IPS-18a (cell line): Measurements from ENCODE around the gene CKS1B.

Experiments
- H3K27ac ChIP-seq: one replicate; pipeline ENCODE4 v1.5.1; 2013; ENCODE audit warnings: low read length
- H3K27me3 ChIP-seq: one replicate; pipeline ENCODE4 v1.6.1; 2013; ENCODE audit warnings: mild to moderate bottlenecking, low read length; ENCODE audit not compliant: control insufficient read depth, insufficient read depth
- H3K36me3 ChIP-seq: one replicate; pipeline ENCODE4 v1.6.1; 2013; ENCODE audit warnings: low read depth, low read length; ENCODE audit not compliant: control insufficient read depth
- H3K4me1 ChIP-seq: one replicate; pipeline ENCODE4 v1.6.1; 2013; ENCODE audit warnings: low read depth, low read length; ENCODE audit not compliant: control insufficient read depth
- H3K4me3 ChIP-seq: one replicate; pipeline ENCODE4 v1.5.1; 2013; ENCODE audit warnings: low read length
- H3K9ac ChIP-seq: one replicate; pipeline ENCODE4 v1.6.1; 2013; ENCODE audit warnings: mild to moderate bottlenecking, low read length, moderate library complexity
- H3K9me3 ChIP-seq: one replicate; pipeline ENCODE4 v1.6.1; 2013; ENCODE audit warnings: low read depth, low read length; ENCODE audit not compliant: control insufficient read depth

The CKS1B gene

GRCh38 chr1:154951901-154952657 is 22.4 kb upstream of the CKS1B start:
- no peaks in the 10 kb centered on the region for H3K9me3 ChIP-seq
- H3K4me3 ChIP-seq: no peak overlapping the region
- H3K36me3 ChIP-seq: peaks cover 3% of the 10 kb centered on the region
- H3K27ac ChIP-seq: no peak overlapping the region
- no peak overlapping the region for H3K9ac ChIP-seq
- no peaks in the 10 kb centered on the region for H3K27me3 ChIP-seq
- peaks cover 22% of the 10 kb centered on the region for H3K4me1 ChIP-seq

GRCh38 chr1:154952664-154953063 is 21.8 kb upstream of the CKS1B start:
- H3K4me1 ChIP-seq: peaks cover 23% of the 10 kb centered on the region
- no peaks in the 10 kb centered on the region for H3K9me3 ChIP-seq
- H3K4me3 ChIP-seq: no peak overlapping the region
- H3K9ac ChIP-seq: no peak overlapping the region
- no peak overlapping the region for H3K27ac ChIP-seq
- H3K36me3 ChIP-seq: peaks cover 3% of the 10 kb centered on the region
- H3K27me3 ChIP-seq: no peaks in the 10 kb centered on the region

- Histone ChIP-seq H3K36me3 (peaks cover 6% of the 10 kb centered on the region), H3K4me3 (no peak overlapping the region), H3K9ac (no peak overlapping the region), H3K27ac (no peak overlapping the region), H3K4me1 (peaks cover 23% of the 10 kb centered on the region), H3K9me3 (no peaks in the 10 kb centered on the region), H3K27me3 (no peaks in the 10 kb centered on the region)
These were observed 20.9 kb upstream of the CKS1B start for GRCh38 chr1:154953611-154954038.

- Histone ChIP-seq H3K27me3 (no peaks in the 10 kb centered on the region), H3K36me3 (peaks cover 9% of the 10 kb centered on the region), H3K9me3 (no peaks in the 10 kb centered on the region), H3K4me1 (peaks cover 23% of the 10 kb centered on the region), H3K9ac (peak overlapping the region; percentile 80), H3K4me3 (peak overlapping the region; percentile 70), H3K27ac (no peak overlapping the region)
These were observed 19.9 kb upstream of the CKS1B start for GRCh38 chr1:154954541-154954940.

- Histone ChIP-seq H3K4me1 (peaks cover 23% of the 10 kb centered on the region), H3K9ac (peak overlapping the region; percentile 80), H3K27ac (peak overlapping the region; percentile 79), H3K27me3 (no peaks in the 10 kb centered on the region), H3K9me3 (no peaks in the 10 kb centered on the region), H3K4me3 (peak overlapping the region; percentile 70), H3K36me3 (peaks cover 9% of the 10 kb centered on the region)
These were observed 19.3 kb upstream of the CKS1B start for GRCh38 chr1:154955039-154955717.

- H3K27me3 ChIP-seq: no peaks in the 10 kb centered on the region
- peaks cover 28% of the 10 kb centered on the region for H3K4me1 ChIP-seq
- H3K9me3 ChIP-seq: no peaks in the 10 kb centered on the region
- peak within 1 kb of the TSS; percentile 80 for H3K9ac ChIP-seq
- peak within 1 kb of the TSS; percentile 70 for H3K4me3 ChIP-seq
- H3K27ac ChIP-seq: peak within 1 kb of the TSS; percentile 79
- peaks cover 9% of the 10 kb centered on the region for H3K36me3 ChIP-seq
These were observed 18.6 kb upstream of the CKS1B start, which contains the start of gene PBXIP1 for GRCh38 chr1:154955718-154956543. PBXIP1 (minus strand) TSS chr1:154956099; CDS start chr1:154953721, 2,378 bp downstream.

- H3K36me3 ChIP-seq: peaks cover 6% of the 10 kb centered on the region
- H3K27me3 ChIP-seq: no peaks in the 10 kb centered on the region
- peaks cover 28% of the 10 kb centered on the region for H3K4me1 ChIP-seq
- H3K4me3 ChIP-seq: peak overlapping the region; percentile 70
- peak overlapping the region; percentile 6 for H3K27ac ChIP-seq
- peak overlapping the region; percentile 80 for H3K9ac ChIP-seq
- H3K9me3 ChIP-seq: no peaks in the 10 kb centered on the region
These were observed 17.9 kb upstream of the CKS1B start for GRCh38 chr1:154956544-154956941.

GRCh38 chr1:154957091-154957657 is 17.3 kb upstream of the CKS1B start:
- no peaks in the 10 kb centered on the region for H3K27me3 ChIP-seq
- H3K27ac ChIP-seq: no peak overlapping the region
- peaks cover 28% of the 10 kb centered on the region for H3K4me1 ChIP-seq
- H3K36me3 ChIP-seq: peaks cover 6% of the 10 kb centered on the region
- no peaks in the 10 kb centered on the region for H3K9me3 ChIP-seq
- peak overlapping the region; percentile 80 for H3K9ac ChIP-seq
- H3K4me3 ChIP-seq: peak overlapping the region; percentile 70

GRCh38 chr1:154958036-154958435 is 16.4 kb upstream of the CKS1B start:
- peaks cover 7% of the 10 kb centered on the region for H3K36me3 ChIP-seq
- H3K4me1 ChIP-seq: peaks cover 28% of the 10 kb centered on the region
- no peak overlapping the region for H3K4me3 ChIP-seq
- H3K27me3 ChIP-seq: no peaks in the 10 kb centered on the region
- H3K9me3 ChIP-seq: no peaks in the 10 kb centered on the region
- no peak overlapping the region for H3K27ac ChIP-seq
- no peak overlapping the region for H3K9ac ChIP-seq

- H3K27ac ChIP-seq: no peak overlapping the region
- H3K4me1 ChIP-seq: peaks cover 27% of the 10 kb centered on the region
- H3K4me3 ChIP-seq: no peak overlapping the region
- H3K27me3 ChIP-seq: no peaks in the 10 kb centered on the region
- no peak overlapping the region for H3K9ac ChIP-seq
- H3K9me3 ChIP-seq: no peaks in the 10 kb centered on the region
- peaks cover 16% of the 10 kb centered on the region for H3K36me3 ChIP-seq
These were observed 15.6 kb upstream of the CKS1B start for GRCh38 chr1:154958681-154959425.
